Neural progenitor cell (in vitro differentiated cells): ENCODE data around the gene CDCA8.

Experiments
- CTCF ChIP-seq: fragments of 200-600 bp; sonication (generic); IDR thresholded peaks from 2 replicates; pipeline ENCODE4 v1.5.1; 2017; ENCODE audit warnings: antibody characterized with exemption, mild to moderate bottlenecking
- EZH2 ChIP-seq: fragments of 200-600 bp; sonication (generic); IDR thresholded peaks from 2 replicates; pipeline ENCODE4 v1.6.1; 2017; ENCODE audit warnings: antibody characterized with exemption, mild to moderate bottlenecking, moderate library complexity

DNA sequence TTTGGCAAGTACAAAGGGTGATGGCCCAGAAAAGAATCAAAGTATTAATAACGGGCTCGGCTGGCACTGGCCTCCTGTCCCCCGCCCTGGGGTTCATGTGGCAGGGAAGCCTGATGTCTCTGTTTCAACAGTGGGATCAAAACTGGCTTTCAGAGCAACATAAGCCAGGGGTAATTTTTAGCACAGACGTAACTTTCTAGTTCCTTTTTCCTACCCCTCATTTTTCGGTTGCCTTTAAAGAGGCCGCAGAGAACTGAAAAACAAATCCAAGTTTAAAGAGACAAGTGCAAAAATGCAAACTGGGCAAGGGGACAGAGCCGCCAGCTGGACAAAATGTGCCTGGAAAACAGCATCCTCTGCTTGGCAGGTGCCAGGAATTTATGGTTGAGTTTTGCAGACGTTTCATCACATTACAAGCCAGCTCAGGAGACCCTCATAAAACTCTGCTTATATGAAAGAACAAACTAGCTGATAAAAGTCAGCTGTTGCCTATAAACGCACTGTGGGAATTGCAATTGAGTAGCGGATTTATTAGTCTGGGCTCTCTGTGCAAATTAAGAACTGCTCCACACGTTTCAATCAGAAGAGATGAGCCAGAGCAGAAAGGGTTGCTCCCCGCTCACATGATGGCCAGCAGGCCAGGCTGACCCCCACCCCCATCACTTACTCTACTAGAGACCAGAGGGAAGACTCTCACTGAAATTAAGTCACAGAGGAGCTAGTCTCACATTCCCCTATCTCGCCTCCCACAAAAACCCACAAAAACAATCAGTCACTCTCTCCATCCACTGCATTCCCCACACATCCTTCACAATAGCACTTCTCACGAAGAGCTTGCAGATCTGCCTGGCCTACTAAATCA is 15.8 kb upstream of the CDCA8 start:
- TF ChIP-seq CTCF (no peak), EZH2 (no peak)
